ENCODE measurements around the gene TAS2R8.
"Not testable (repeated sequence)": the region's sequence is repeated elsewhere in the genome, so short reads cannot be mapped to it uniquely, and the experiment has no call there.

TAS2R8 gene

DNA sequence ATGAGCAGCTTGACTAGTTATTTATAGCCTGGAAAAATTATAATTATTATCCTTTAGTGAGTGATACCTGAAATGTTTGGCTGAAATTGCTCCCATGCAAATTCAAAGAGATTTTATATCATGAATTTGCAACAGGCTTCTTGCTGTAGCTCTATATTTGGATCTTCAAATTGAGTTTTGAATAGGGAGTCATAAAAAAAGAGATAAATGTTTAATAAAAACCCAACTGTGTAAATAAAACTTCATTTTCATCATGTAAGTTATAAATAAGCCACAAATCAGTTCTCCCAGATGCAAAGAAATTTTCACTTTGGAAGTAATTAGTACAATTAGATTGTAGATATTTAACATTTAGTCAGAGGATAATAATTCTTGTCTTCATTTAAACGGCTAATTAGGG is at the start of gene TAS2R8:
Gene TAS2R8, minus strand, starts transcription at position 101 of the 400 bp plus-strand sequence. CDS start 306 bp downstream, outside the sequence.
- no peak for DNase-seq (ENCODE audit: low spot score)

- no peak for DNase-seq (ENCODE audit: low spot score)
These were observed 48.7 kb upstream of the TAS2R8 start for GRCh38 chr12:10855807-10856206.

GRCh38 chr12:10853776-10854175 is 46.7 kb upstream of the TAS2R8 start:
- DNase-seq (ENCODE audit: low spot score), result no peak

- no peak for DNase-seq (ENCODE audit: low spot score)
These were observed 44.3 kb upstream of the TAS2R8 start for GRCh38 chr12:10851243-10851858.

DNA sequence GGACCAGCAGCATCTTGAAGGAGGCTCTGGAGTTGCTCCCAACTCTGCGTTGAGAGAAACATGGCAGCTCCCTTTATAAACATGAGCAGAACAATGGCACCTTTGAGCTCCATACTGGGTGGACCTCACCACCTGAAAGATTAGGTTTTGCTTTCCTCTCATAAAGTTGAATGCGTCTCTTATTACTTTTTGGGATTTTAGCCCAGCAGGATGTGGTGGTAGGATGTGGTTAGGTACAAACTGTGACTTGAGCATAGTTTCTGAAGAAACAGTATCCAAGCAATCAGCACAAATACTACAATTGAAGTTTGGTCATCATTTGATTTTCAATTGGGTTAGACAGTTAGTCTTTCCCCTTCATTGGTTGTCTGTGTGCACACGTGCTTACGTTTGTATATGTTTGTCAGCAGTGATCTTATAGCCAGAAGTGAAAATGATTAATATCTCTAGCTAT is 42.4 kb upstream of the TAS2R8 start, which contains the start of gene PRR4:
Gene PRR4, minus strand, starts transcription at position 51 of the 454 bp plus-strand sequence. Its CDS starts 38 bp downstream, at position 13.
- no peak for DNase-seq (ENCODE audit: low spot score)

DNA sequence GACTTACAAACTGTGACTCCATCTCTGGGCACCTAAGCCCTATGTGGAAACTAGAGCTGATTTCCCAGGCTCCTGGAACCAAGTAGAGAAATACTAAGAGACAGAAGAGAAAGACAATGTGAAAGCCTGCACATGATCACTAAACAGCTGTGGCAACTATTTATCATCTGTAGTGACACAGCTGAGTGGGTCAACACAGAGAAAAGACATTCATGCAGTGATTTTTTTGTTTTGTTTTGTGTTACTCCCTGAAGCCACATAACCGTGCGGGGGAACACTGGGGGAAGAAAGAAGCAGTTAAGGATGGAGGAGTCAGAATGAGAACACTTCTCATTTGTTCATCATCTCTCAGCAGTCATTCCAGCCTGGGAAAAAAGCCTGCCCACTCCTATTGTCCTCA is 40.7 kb upstream of the TAS2R8 start:
- no peak for DNase-seq (ENCODE audit: low spot score)

DNA sequence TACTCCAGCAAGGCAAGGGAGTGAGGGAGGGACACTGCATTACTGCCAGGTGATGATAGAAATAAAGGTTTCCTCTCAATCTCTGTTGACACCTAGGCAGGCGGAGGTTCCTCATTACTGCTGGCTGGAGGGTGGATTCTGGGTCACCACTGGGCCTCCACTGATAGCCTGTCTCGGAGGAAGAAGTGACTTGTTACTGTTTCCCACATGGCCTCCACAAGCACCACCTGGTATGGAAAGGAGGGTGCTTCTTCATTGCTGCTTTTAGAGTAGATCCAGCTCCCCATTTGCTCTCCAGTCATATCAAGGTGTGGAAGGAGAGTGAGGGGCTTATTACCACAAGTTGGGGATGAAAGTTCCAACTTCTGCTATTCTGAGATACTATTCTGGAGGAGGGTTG is 35.8 kb upstream of the TAS2R8 start:
- DNase-seq (ENCODE audit: low spot score), result no peak

- no peak for DNase-seq (ENCODE audit: low spot score)
These were observed 31.4 kb upstream of the TAS2R8 start for GRCh38 chr12:10838461-10838860.

GRCh38 chr12:10829994-10830393 is 22.9 kb upstream of the TAS2R8 start:
- DNase-seq (ENCODE audit: low spot score), result no peak

- DNase-seq (ENCODE audit: low spot score), result no peak
These were observed 19.2 kb upstream of the TAS2R8 start, which contains the start of gene TAS2R10 for GRCh38 chr12:10826258-10826657. TSS of gene TAS2R10 (minus strand) at chr12:10826358. CDS start at chr12:10826269, 89 bp downstream.

DNA sequence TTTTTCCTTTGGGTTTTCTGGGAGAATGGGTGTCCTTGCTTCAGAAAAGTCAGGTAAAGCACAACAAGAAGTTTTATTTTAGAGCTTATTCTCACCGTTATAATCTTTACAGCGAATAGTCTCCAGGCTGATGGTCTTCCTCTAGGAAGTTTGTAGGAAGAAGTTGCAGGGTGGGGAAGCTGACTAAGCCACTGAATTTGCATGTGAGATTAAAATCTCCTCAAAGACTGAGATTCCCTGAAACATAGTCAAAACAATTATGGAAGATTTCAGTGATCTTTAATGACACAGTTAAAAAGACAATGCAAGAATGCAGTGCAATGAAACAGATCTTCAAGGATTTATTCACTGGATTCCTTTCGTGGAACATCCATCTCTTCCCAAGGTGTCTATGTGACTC is 17.9 kb upstream of the TAS2R8 start:
- no peak for DNase-seq (ENCODE audit: low spot score)

DNA sequence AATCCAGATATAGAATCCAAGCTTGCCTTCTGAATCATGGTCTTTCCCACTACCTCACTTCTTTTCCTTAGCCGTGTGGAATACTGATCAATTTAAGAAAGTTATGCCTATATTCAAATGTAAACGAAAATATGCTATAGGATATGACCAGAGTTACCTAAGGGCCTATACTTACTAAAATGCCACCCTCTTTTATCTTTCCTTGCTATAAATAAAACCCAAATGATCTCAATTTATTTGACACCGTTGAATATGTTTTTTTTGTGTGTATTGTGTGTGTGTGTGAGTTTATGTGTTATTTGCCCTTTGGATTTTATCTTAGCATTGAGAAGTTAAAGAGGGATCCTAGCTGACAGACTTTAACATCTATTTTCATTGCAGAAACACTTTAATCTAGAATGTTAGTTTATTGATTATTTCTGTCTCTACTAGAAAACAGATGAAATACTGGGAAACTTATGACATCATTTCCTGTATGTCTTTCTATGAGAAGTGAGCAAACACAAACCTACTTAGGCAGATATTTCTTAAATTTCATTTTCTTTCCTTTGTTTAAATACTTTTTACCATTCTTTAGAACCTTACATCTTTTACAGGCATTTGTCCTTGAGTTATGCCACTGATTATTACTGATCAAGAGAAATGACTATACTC is 4.9 kb upstream of the TAS2R8 start:
- no peak for DNase-seq (ENCODE audit: low spot score)

DNA sequence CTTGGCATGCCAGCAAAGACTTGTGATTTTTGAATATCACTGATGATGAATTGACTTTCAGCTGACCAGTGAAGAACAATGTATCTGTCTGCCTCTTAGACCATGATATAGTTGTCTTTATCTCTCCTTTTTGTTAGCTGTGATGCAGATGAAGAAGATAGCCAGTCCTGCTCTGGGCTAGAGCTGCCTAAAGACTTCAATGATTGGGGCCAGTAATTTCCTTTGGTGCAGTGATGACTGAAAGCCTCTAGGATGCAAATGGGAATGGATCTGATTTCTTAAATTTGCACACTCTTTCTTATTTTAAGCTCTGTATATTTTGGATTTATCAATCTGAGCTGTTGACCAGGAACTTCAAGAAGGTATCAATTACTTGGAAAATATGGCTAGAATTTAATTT is 3.0 kb upstream of the TAS2R8 start, which contains the start of gene TAS2R9:
Gene TAS2R9, minus strand, starts transcription at position 101 of the 400 bp plus-strand sequence. Its CDS starts 93 bp downstream, at position 8.
- DNase-seq (ENCODE audit: low spot score), result no peak

- DNase-seq (ENCODE audit: low spot score), result no peak
These were observed 4.5 kb downstream of the TAS2R8 start, which contains the start of gene TAS2R7 for GRCh38 chr12:10802587-10802986. TSS of gene TAS2R7 (minus strand) at chr12:10802627. CDS start at chr12:10802570, 57 bp downstream.

DNA sequence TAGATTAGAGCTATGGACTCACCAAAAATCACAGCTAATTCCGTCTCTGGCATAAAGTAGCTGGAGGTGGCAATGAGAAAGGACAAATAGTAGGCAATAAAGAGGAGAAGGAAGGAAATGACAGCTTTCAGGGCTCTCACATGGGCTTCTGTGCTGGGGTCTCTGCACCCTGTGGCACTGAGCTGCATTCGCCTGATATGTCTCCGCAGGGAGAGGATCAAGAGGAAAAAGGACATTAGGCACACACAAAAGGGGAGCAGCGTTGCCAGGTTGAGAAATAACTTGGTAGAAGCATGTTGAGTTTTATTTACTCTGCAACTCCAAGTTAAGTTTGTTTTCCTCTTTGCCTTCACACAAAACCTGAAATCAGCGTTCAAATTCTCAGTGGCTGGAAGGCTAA is 5.3 kb downstream of the TAS2R8 start:
- DNase-seq (ENCODE audit: low spot score), result no peak

DNA sequence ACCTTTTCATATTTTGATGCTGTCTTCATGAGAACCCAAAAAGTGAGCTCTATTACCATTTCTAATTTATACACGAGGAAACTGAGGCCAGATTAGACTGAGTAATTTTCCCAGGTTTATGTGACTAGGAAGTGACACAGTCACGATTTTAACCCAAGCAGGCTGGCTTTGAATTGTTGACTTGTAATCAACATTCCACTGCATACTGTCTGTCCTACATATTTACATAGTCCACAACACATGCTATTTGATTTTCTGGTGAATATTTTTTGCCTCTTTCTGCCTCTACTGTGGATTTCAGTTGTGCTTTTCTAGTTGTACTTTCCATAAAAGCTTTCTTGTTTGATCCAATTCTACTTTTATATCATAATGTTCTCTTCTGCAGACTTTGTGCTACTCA is 12.9 kb downstream of the TAS2R8 start:
- no peak for DNase-seq (ENCODE audit: low spot score)

DNA sequence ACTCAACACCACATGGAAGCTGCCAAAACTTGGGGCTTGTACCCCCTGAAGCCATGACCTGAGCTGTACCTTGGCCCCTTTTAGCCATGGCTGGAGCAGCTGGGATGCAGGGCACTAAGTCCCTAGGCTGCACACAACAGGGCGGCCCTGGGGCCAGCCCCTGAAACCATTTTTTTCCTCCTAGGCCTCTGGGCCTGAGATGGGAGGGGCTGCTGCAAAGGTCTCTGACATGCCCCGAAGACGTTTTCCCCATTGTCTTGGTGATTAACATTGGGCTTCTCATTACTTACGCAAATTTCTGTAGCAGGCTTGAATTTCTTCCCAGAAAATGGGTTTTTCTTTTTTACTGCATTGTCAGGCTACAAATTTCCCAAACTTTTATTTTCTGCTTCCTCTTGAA is 15.3 kb downstream of the TAS2R8 start:
- not testable (repeated sequence) for DNase-seq (ENCODE audit: low spot score)

- DNase-seq (ENCODE audit: low spot score), result no peak
These were observed 23.8 kb downstream of the TAS2R8 start for GRCh38 chr12:10783252-10783651.

- no peak for DNase-seq (ENCODE audit: low spot score)
These were observed 28.0 kb downstream of the TAS2R8 start for GRCh38 chr12:10779103-10779502.

GRCh38 chr12:10771132-10771733 is 35.9 kb downstream of the TAS2R8 start:
- peak; percentile 42 for DNase-seq (ENCODE audit: low spot score)

DNA sequence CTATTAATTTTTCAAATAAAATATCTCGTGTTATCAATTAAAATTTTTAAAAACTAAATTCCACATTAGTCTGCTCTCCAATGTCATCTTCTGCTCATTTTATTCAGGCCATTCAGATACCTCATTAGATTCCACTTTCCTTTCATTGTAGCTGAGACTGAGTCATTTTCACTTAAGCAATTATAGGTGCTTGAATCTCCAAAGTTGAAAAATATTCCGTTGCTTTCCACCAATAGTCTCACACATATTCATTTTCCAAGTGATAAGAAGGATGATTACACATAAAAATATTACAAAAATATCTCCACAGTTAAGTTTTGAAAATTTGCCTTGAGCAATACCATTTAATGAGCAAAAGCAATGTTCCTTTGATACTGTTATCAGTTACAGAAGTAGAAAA is 47.4 kb downstream of the TAS2R8 start:
- no peak for DNase-seq (ENCODE audit: low spot score)

- DNase-seq (ENCODE audit: low spot score), result no peak
These were observed 50.9 kb downstream of the TAS2R8 start for GRCh38 chr12:10756194-10756593.

All from kidney capillary endothelial cell (primary cell).